D721Med (cell line): Measurements from ENCODE around the gene SAP25.

ENCODE experiments used
- DNase-seq: peaks from one replicate; pipeline ENCODE4 v3.0.0; 2011; ENCODE audit warnings: low spot score; ENCODE audit not compliant: insufficient read length
- FAIRE-seq: peaks from 2 replicates; lab custom pipeline; 2011; peaks lifted over from hg19 to GRCh38; lab: Jason Lieb, UNC
- TF ChIP-seq, protein P1 (sequence below): IDR thresholded peaks from 2 replicates; pipeline ENCODE4 v1.5.1; 2012; ENCODE audit warnings: mild to moderate bottlenecking, control low read depth; ENCODE audit not compliant: insufficient read depth; ENCODE audit errors: missing control alignments

Gene SAP25

GRCh38 chr7:100575206-100575631 is 1.5 kb upstream of the SAP25 start:
- TF ChIP-seq, protein P1, sequence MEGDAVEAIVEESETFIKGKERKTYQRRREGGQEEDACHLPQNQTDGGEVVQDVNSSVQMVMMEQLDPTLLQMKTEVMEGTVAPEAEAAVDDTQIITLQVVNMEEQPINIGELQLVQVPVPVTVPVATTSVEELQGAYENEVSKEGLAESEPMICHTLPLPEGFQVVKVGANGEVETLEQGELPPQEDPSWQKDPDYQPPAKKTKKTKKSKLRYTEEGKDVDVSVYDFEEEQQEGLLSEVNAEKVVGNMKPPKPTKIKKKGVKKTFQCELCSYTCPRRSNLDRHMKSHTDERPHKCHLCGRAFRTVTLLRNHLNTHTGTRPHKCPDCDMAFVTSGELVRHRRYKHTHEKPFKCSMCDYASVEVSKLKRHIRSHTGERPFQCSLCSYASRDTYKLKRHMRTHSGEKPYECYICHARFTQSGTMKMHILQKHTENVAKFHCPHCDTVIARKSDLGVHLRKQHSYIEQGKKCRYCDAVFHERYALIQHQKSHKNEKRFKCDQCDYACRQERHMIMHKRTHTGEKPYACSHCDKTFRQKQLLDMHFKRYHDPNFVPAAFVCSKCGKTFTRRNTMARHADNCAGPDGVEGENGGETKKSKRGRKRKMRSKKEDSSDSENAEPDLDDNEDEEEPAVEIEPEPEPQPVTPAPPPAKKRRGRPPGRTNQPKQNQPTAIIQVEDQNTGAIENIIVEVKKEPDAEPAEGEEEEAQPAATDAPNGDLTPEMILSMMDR, result no peak
- DNase-seq, result no peak
- no peak for FAIRE-seq

DNA sequence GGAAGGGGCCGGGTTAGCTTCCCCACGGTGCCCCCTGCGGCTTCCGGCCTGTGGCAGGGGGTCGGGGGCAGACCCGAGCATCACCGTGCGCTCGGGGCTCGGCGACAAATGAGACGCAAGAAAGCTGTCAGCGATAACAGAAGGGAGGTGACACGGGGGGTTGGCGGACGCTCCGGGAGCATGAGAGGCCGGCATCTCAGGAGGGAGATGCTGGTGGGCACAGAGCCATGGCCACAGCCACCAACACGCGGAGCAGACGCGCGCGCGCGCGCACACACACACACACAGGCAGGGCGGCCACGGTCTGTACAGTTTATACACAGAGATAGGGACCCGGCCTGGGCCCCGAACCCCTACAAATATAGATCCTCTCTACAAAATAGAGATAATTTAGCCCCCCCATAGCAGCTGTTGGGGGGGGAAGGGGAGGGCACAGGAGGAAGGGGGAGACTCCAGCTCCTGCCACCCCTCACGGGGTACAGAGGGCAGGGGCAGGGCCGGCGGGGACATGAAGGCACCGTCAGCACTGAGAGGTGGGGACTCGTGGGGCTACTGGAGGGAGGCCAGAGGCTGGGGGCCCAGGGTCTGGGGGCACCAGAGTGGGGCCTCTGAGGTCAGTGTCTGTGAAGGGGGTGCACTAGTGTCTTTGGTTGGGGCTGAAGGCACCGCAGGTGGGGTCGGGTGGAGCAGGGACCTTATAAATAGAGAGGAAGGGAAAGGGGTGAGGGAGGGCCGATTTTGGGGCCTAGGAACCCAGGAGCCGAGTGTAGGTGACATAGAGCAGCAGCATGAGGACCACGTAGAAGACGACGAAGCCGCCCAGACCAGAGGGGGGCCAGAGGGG is 884 bp upstream of the SAP25 start:
- TF ChIP-seq, protein P1, result no peak
- FAIRE-seq, result no peak
- DNase-seq, result no peak

DNA sequence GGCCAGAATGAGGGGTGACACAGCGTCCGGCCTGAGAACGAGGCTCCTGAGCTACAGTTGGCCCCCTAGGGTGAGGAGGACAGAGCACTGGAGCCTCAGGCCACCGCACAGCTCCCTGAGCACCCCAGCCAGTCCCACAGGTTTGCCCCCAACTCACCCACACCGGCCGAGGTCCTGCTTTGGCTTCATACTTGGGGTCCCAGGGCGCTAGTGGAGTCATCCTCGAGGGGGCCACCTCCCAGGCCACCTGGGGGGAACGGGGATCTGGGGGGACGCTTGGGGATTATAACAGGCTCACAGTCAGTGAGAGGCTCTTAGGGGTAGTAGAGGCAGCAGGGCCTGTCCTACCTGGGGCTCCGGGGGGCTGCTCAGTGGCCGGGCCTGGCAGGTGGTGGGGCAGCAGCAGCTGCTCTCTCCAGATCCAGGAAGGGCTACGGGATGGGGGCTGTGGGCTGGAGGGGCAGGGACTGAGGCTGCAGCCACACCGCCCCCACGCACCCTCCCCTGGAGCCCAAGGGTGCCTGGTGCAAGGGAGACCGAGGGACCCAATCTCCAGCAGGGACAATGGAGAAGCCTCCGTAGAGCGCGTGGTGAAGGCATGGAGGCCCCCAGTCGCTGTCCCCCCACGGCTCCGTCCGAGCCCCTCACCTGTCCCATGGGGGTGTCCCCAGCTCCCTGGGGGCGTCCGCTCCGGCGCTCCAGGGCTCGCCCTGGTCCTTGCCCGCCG is 588 bp downstream of the SAP25 start:
- FAIRE-seq (no peak), DNase-seq (no peak)
- TF ChIP-seq, protein P1, result no peak

GRCh38 chr7:100572281-100572948 is 1.3 kb downstream of the SAP25 start:
- FAIRE-seq, result no peak
- DNase-seq, result no peak

DNA sequence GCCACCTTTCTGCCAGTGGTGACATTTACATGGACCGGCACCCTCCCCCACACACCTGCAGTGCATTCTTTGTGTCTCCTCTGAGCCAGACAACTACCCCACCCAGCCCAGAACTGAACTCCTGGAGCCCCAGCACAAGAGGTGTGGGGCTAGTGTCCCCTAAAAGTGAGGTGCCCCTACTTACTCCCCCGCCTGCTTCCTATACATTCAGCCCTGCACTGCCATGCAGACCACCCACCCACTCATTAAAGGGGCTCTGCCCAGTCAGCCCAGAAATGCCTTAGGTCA is 1.9 kb downstream of the SAP25 start:
- DNase-seq, result no peak
- FAIRE-seq, result no peak
- TF ChIP-seq, protein P1, result no peak

More at GRCh38 chr7:100572281-100572948, 1.3 kb downstream of the SAP25 start:
- TF ChIP-seq, protein P1, result no peak

DNA sequence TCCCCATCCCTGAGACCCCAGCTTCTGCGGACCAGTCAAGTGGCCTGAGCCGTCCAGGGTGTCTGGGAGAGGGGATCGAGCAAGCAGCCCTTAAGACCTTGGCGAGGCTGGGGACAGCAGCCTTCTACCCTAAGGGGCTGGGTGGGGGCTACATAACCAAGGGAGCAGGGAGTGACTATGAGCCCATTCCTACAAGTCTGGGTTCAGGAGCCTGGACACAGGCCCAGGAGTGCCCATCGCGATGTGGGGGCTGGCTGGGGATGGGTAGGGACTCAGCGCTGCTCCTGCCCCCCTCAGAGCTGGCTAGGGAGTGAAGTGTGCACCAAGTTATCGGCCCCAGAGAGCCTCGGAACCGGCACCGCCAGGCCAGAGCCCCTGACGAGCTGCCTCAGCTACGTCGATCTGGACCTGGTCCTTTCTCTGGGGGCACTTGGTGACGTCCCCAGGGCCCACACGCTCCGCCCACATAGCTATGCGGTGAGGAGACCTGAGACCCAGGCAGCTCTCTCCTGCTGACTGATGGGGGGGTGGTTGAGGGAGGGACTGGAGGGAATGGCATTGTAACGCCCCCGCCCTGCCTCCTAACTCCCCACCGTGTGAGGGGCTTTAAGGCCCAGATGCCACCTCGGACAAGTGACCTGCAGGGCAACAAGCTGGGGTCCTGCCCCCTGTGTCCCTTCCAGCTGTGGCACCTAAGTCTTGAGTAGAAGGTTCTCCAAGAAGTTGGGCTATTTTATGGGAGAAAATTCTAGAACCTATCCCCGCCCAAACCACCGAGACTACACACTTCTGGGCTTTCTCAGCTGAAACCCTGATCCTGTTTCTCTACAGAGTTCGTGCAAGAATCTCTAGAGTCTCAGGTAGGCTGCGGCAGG is 2.5 kb downstream of the SAP25 start:
- DNase-seq (no peak), FAIRE-seq (no peak)
- TF ChIP-seq, protein P1, result no peak
